HEK293 (cell line): ENCODE data around the gene DNAJC4.

Experiments used
- CTCF ChIA-PET: fragments of 350-600 bp; formaldehyde crosslinking; extraction: SDS; loops from one replicate; lab custom pipeline; 2021; ENCODE audit warnings: antibody characterized with exemption; lab: Yijun Ruan, JAX
- POLR2A ChIA-PET: fragments of 300-600 bp; formaldehyde crosslinking; extraction: SDS; loops from one replicate; lab custom pipeline; 2020; ENCODE audit warnings: antibody characterized with exemption, inconsistent platforms; lab: Yijun Ruan, JAX
- H3K27ac ChIP-seq: fragments of 200-500 bp; sonication (Bioruptor generic); 2 replicates; pipeline ENCODE4 v1.5.1; 2014; ENCODE audit warnings: low read depth, low read length, control low read depth, inconsistent platforms; ENCODE audit errors: extremely low read depth
- H3K36me3 ChIP-seq, 2 experiments: fragments of 200-500 bp in 1 of 2; sonication (Bioruptor generic) in 1 of 2; 1 replicate in 1 of 2; 2 replicates in 1 of 2; pipeline ENCODE4 v1.5.1; 2014 to 2017; ENCODE audit warnings: inconsistent platforms in 2 of 2, low read length in 2 of 2; ENCODE audit not compliant: control insufficient read depth in 2 of 2, insufficient read depth in 1 of 2
- H3K4me1 ChIP-seq: fragments of 200-500 bp; sonication (Bioruptor generic); 2 replicates; pipeline ENCODE4 v1.5.1; 2014; ENCODE audit warnings: mild to moderate bottlenecking, low read length, inconsistent platforms; ENCODE audit not compliant: control insufficient read depth, insufficient read depth
- H3K4me3 ChIP-seq: 2 replicates; pipeline ENCODE4 v1.5.1; 2011; ENCODE audit warnings: low read depth, mild to moderate bottlenecking, control low read depth, low read length, moderate library complexity
- H3K9me3 ChIP-seq: fragments of 200-500 bp; sonication (Bioruptor generic); 2 replicates; pipeline ENCODE4 v1.5.1; 2014; ENCODE audit warnings: low read depth, low read length, inconsistent platforms; ENCODE audit not compliant: control insufficient read depth, insufficient read depth
- BCL6B ChIP-seq: fragments of 450-650 bp; formaldehyde crosslinking; IDR thresholded peaks from 2 replicates; pipeline ENCODE4 v1.5.1; 2017; ENCODE audit warnings: missing biosample characterization, missing genetic modification characterization
- GLIS2 ChIP-seq: fragments of 450-650 bp; formaldehyde crosslinking; IDR thresholded peaks from 2 replicates; pipeline ENCODE4 v1.5.1; 2016; ENCODE audit warnings: missing biosample characterization, missing genetic modification characterization
- TCF7L2 ChIP-seq: IDR thresholded peaks from 2 replicates; pipeline ENCODE4 v1.6.1; 2011; ENCODE audit warnings: low read depth, mild to moderate bottlenecking, inconsistent platforms, low read length, moderate library complexity, borderline replicate concordance
- ZFHX2 ChIP-seq: fragments of 450-650 bp; formaldehyde crosslinking; conservative IDR thresholded peaks from 2 replicates; pipeline ENCODE4 v1.5.1; 2016; ENCODE audit warnings: missing biosample characterization, missing genetic modification characterization
- ZNF114 ChIP-seq: fragments of 450-650 bp; formaldehyde crosslinking; IDR thresholded peaks from 2 replicates; pipeline ENCODE4 v1.5.0; 2017; ENCODE audit warnings: missing biosample characterization, missing genetic modification characterization
- ZNF148 ChIP-seq: fragments of 450-650 bp; formaldehyde crosslinking; IDR thresholded peaks from 2 replicates; pipeline ENCODE4 v1.5.0; 2017; ENCODE audit warnings: missing biosample characterization, missing genetic modification characterization, borderline replicate concordance
- ZNF280D ChIP-seq: fragments of 450-650 bp; formaldehyde crosslinking; IDR thresholded peaks from 2 replicates; pipeline ENCODE4 v1.5.1; 2016; ENCODE audit warnings: missing biosample characterization, missing genetic modification characterization
- ZNF423 ChIP-seq: fragments of 450-650 bp; formaldehyde crosslinking; IDR thresholded peaks from 2 replicates; pipeline ENCODE4 v1.5.1; 2016; ENCODE audit warnings: missing biosample characterization, missing genetic modification characterization
- ZNF488 ChIP-seq: fragments of 450-650 bp; formaldehyde crosslinking; IDR thresholded peaks from 2 replicates; pipeline ENCODE4 v1.5.1; 2016; ENCODE audit warnings: missing biosample characterization, missing genetic modification characterization
- ZNF558 ChIP-seq: fragments of 450-650 bp; formaldehyde crosslinking; IDR thresholded peaks from 2 replicates; pipeline ENCODE4 v1.5.1; 2016; ENCODE audit warnings: missing biosample characterization, missing genetic modification characterization
- ZNF585B ChIP-seq: fragments of 450-650 bp; formaldehyde crosslinking; IDR thresholded peaks from 2 replicates; pipeline ENCODE4 v1.5.1; 2016; ENCODE audit warnings: missing biosample characterization, missing genetic modification characterization
- ZNF768 ChIP-seq: fragments of 450-650 bp; formaldehyde crosslinking; IDR thresholded peaks from 2 replicates; pipeline ENCODE4 v1.5.1; 2018; ENCODE audit warnings: missing biosample characterization, mild to moderate bottlenecking, missing genetic modification characterization

Gene DNAJC4

GRCh38 chr11:64201543-64201942, 28.8 kb upstream of the DNAJC4 start:
- CTCF ChIA-PET, result interaction anchor here (0.6 to 1.4 kb wide), 3 partner anchors 13 to 175 kb away, joined by 3 to 4 read pairs (median 4); no protein-coding TSS in a partner anchor
- no peak for TF ChIP-seq ZNF114 (tag by site-specific recombination)
- TF ChIP-seq ZFHX2 (tag by site-specific recombination), result no peak
- TF ChIP-seq ZNF148 (tag by site-specific recombination), result no peak
- TF ChIP-seq TCF7L2, result no peak
- TF ChIP-seq ZNF280D (tag by site-specific recombination), result no peak
- TF ChIP-seq ZNF585B (tag by site-specific recombination), result no peak
- no peak for TF ChIP-seq ZNF558
- TF ChIP-seq ZNF768 (tag by site-specific recombination), result no peak
- no peak for TF ChIP-seq BCL6B
- no peak for TF ChIP-seq ZNF423 (tag by site-specific recombination)
- no peak for TF ChIP-seq ZNF488
- POLR2A ChIA-PET, result interaction anchor here (0.6 to 2.3 kb wide), 3 partner anchors 10 to 21 kb away, joined by 3 to 13 read pairs (median 6); partner anchors contain the start of gene STIP1
- H3K36me3 ChIP-seq, result peaks cover 19 to 92% of the 10 kb centered on the region in 2 experiments; a peak in 2 of 3 replicates
- H3K4me3 ChIP-seq, result no peak overlapping the region
- no peak overlapping the region for H3K27ac ChIP-seq
- 0 out of 2 replicates have a peak, but pooled peaks cover 8% of the 10 kb centered on the region for H3K4me1 ChIP-seq
- no peaks in the 10 kb centered on the region for H3K9me3 ChIP-seq

GRCh38 chr11:64202992-64203391, 27.4 kb upstream of the DNAJC4 start:
- POLR2A ChIA-PET, result interaction anchor here (0.6 to 1.5 kb wide), 3 partner anchors 23 to 96 kb away, joined by 3 to 5 read pairs (median 4); partner anchors contain the start of genes NUDT22 and TRPT1
- no peaks in the 10 kb centered on the region for H3K9me3 ChIP-seq
- TF ChIP-seq ZNF768 (tag by site-specific recombination), result no peak
- TF ChIP-seq GLIS2, result 0 out of 2 replicates have a peak, but pooled peaks have one; percentile 20
- no peak for TF ChIP-seq ZNF488
- TF ChIP-seq, all 188 proteins: peak for 1
- Histone ChIP-seq H3K36me3 (peaks cover 17 to 86% of the 10 kb centered on the region in 2 experiments; a peak in 2 of 3 replicates), H3K4me1 (0 out of 2 replicates have a peak, but pooled peaks cover 8% of the 10 kb centered on the region), H3K27ac (no peak overlapping the region), H3K4me3 (no peak overlapping the region)
- CTCF ChIA-PET, result interaction anchor here (1.0 to 4.7 kb wide), 4 partner anchors 14 to 151 kb away, joined by 7 to 31 read pairs (median 14); partner anchors contain the start of gene STIP1
